Measurements from ENCODE around the gene PRSS48. TPM values are rescaled to one million over a fixed set of nuclear protein-coding genes. Genes with fewer than 3 reads are reported as not detected.

The PRSS48 gene
- polyA plus RNA-seq, 1 experiment: not detected

DNA sequence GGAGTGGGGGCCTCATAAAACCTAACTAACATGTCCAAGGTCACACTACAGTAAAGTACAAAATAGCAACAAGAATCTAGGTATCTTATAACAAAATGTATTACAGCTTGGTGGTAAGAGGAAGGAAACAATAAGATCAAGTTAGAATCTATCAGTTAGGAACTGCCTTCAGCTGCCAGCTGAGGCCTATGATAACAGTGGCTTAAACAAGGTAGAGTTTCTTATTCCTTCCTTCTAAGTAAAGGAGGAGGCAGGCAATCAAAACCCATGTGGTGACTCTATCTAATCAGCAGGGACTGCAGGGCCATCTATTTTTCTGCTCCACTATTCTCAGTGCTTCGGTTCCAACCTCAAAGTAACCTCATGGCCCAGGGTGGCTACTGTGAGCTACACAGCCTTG lies 37.5 kb downstream of the PRSS48 start:
- H3K27me3 ChIP-seq (ENCODE audit: control insufficient read depth, insufficient read depth, low read length): no peaks in the 10 kb centered on the region
- TF ChIP-seq, protein P1, sequence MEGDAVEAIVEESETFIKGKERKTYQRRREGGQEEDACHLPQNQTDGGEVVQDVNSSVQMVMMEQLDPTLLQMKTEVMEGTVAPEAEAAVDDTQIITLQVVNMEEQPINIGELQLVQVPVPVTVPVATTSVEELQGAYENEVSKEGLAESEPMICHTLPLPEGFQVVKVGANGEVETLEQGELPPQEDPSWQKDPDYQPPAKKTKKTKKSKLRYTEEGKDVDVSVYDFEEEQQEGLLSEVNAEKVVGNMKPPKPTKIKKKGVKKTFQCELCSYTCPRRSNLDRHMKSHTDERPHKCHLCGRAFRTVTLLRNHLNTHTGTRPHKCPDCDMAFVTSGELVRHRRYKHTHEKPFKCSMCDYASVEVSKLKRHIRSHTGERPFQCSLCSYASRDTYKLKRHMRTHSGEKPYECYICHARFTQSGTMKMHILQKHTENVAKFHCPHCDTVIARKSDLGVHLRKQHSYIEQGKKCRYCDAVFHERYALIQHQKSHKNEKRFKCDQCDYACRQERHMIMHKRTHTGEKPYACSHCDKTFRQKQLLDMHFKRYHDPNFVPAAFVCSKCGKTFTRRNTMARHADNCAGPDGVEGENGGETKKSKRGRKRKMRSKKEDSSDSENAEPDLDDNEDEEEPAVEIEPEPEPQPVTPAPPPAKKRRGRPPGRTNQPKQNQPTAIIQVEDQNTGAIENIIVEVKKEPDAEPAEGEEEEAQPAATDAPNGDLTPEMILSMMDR (IDR thresholded peaks at IDR 0.05; ENCODE audit: low read depth, low read length): no peak
- H3K4me3 ChIP-seq (ENCODE audit: low read depth, low read length): no peak overlapping the region
- no peak for DNase-seq (ENCODE audit: low read depth, low spot score)
- ChIA-PET POLR2A (no interaction called here), CTCF (interaction anchor here (1.9 kb wide), 1 partner anchor 38 kb away, joined by 5 read pairs; the partner anchor contains the start of gene PRSS48)
- no peaks in the 10 kb centered on the region for H3K9me3 ChIP-seq (ENCODE audit: control insufficient read depth, insufficient read depth, low read length)
- H3K27ac ChIP-seq (ENCODE audit: low read depth, low read length): no peak overlapping the region

GRCh38 chr4:151315212-151315886 lies 38.4 kb downstream of the PRSS48 start:
- no peak for DNase-seq (ENCODE audit: low read depth, low spot score)
- Histone ChIP-seq H3K9me3 (ENCODE audit: control insufficient read depth, insufficient read depth, low read length) (no peaks in the 10 kb centered on the region), H3K4me3 (ENCODE audit: low read depth, low read length) (no peak overlapping the region), H3K27me3 (ENCODE audit: control insufficient read depth, insufficient read depth, low read length) (no peaks in the 10 kb centered on the region), H3K27ac (ENCODE audit: low read depth, low read length) (no peak overlapping the region)
- ChIA-PET POLR2A (no interaction called here), CTCF (no interaction called here)
- TF ChIP-seq, protein P1 (IDR thresholded peaks at IDR 0.05; ENCODE audit: low read depth, low read length): no peak

GRCh38 chr4:151316645-151317044 lies 39.7 kb downstream of the PRSS48 start:
- H3K4me3 ChIP-seq (ENCODE audit: low read depth, low read length): no peak overlapping the region
- TF ChIP-seq, protein P1 (IDR thresholded peaks at IDR 0.05; ENCODE audit: low read depth, low read length): no peak
- POLR2A ChIA-PET: interaction anchor here (1.0 kb wide), 1 partner anchor 9 kb away, joined by 4 read pairs; the partner anchor contains the start of gene SH3D19

DNA sequence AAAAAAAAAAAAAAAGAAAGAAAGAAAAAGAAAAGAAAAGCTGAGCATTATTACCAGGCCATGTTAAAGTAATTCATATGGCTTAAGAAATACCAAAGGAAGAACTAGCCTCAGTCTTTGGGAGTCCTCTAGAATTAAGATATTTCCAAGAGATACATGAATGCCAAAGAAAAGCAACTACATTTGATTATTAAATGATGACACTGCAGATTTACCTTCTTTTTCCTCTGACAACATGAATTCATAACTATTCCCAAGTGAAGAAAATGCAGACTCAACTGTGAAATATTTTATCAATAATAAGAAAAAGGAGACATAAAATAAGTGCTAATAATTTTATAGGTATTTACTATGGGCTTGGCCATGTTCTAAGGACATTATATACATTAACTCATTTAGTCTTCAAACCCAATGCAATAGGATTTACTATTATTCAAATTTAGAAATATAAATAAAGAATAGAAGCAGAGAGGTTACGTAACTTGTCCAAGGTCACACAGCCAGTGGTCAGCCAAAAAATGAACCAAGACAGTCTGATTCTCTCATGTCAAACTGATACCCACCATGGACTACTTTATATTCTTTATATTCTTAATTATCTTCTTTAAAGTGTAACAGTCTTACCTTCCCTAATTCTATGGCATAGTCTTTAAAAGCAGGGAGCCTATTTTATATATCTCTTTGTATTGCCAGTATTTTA lies 41.5 kb downstream of the PRSS48 start:
- ChIA-PET CTCF (interaction anchor here (0.7 kb wide), 1 partner anchor 9 kb away, joined by 5 read pairs; no protein-coding TSS in a partner anchor), POLR2A (no interaction called here)
- TF ChIP-seq, protein P1 (IDR thresholded peaks at IDR 0.05; ENCODE audit: low read depth, low read length): no peak
- Histone ChIP-seq H3K27ac (ENCODE audit: low read depth, low read length) (no peak overlapping the region), H3K4me3 (ENCODE audit: low read depth, low read length) (no peak overlapping the region), H3K27me3 (ENCODE audit: control insufficient read depth, insufficient read depth, low read length) (no peaks in the 10 kb centered on the region), H3K9me3 (ENCODE audit: control insufficient read depth, insufficient read depth, low read length) (no peaks in the 10 kb centered on the region)
- DNase-seq (ENCODE audit: low read depth, low spot score): no peak

More at GRCh38 chr4:151316645-151317044, 39.7 kb downstream of the PRSS48 start:
- H3K27ac ChIP-seq (ENCODE audit: low read depth, low read length): no peak overlapping the region
- no peaks in the 10 kb centered on the region for H3K27me3 ChIP-seq (ENCODE audit: control insufficient read depth, insufficient read depth, low read length)
- DNase-seq (ENCODE audit: low read depth, low spot score): no peak
- CTCF ChIA-PET: interaction anchor here (0.6 to 1.2 kb wide), 2 partner anchors 12 to 257 kb away, joined by 3 to 5 read pairs; no protein-coding TSS in a partner anchor
- no peaks in the 10 kb centered on the region for H3K9me3 ChIP-seq (ENCODE audit: control insufficient read depth, insufficient read depth, low read length)

- Histone ChIP-seq H3K4me3 (ENCODE audit: low read depth, low read length) (no peak overlapping the region), H3K27ac (ENCODE audit: low read depth, low read length) (no peak overlapping the region), H3K9me3 (ENCODE audit: control insufficient read depth, insufficient read depth, low read length) (no peaks in the 10 kb centered on the region), H3K27me3 (ENCODE audit: control insufficient read depth, insufficient read depth, low read length) (no peaks in the 10 kb centered on the region)
- ChIA-PET POLR2A (no interaction called here), CTCF (no interaction called here)
- TF ChIP-seq, protein P1 (IDR thresholded peaks at IDR 0.05; ENCODE audit: low read depth, low read length): no peak
- DNase-seq (ENCODE audit: low read depth, low spot score): no peak
Observed at GRCh38 chr4:151319490-151319889, 42.5 kb downstream of the PRSS48 start.

Data from AG04450 (cell line).